Skin of body (tissue), 2 donors: ENCODE data around the gene FAM131B. TPM values are rescaled to one million over a fixed set of nuclear protein-coding genes. Genes with fewer than 3 reads are reported as not detected.
"Not testable (repeated sequence)": the region's sequence is repeated elsewhere in the genome, so short reads cannot be mapped to it uniquely, and the experiment has no call there.

Experiments used
- DNase-seq: peaks from one replicate; lab custom pipeline; 2025; lab: John Stamatoyannopoulos, UW
- total RNA-seq: library from RNA; depleted of rRNA; stranded (reverse); fragments of >200 nt; gene quantifications from one replicate; pipeline ENCODE4 v1.2.3, GENCODE V29; 2014

Gene FAM131B
- total RNA-seq: 0.59 TPM

DNA sequence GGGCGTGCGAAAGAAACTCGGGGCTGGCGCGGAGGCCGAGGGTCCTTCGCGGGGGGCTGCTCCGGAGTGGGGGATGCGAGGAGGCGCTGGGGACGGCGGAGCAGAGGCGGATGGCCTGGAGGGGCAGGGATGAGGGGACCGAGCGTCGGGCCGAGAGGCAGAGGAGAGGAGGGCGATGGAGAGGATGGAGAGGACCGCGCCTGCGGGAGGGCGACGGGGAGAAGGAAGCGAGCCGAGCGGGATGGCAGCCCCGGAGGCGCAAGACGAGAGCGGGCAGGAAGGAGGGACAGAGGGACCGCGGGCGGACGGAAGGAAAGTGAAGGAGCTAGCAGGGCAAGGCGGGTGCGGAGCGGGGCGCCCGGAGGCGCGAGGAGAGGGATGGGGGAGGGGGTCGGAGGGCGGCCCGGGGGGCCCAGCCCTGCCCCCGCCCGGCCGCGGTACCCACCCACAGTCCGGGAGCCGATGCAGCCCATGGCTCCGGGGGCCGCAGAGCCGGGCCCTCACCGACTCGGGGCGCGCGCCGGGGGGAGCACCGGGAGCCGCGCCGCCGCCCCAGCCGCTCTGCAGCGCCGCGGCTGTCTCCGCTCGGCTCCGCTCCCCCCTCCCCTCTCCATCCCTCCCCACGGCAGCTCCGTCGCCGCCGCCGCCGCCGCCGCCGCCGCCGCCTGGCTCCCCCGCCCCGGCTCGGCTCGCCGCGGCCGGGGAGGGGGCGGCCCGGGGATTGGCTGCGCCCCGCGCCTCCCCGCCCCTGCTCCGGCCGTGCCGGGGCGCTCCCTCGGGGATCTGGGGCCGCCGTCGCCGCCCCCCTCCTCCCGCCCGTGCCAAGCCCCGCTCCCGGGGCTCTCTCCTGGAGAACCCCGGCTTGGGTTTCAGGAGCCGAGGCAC lies at the start of gene FAM131B:
Gene FAM131B, minus strand, starts transcription at position 583 of the 885 bp plus-strand sequence. Its CDS starts 110 bp downstream, at position 473.
- DNase-seq: no peak

DNA sequence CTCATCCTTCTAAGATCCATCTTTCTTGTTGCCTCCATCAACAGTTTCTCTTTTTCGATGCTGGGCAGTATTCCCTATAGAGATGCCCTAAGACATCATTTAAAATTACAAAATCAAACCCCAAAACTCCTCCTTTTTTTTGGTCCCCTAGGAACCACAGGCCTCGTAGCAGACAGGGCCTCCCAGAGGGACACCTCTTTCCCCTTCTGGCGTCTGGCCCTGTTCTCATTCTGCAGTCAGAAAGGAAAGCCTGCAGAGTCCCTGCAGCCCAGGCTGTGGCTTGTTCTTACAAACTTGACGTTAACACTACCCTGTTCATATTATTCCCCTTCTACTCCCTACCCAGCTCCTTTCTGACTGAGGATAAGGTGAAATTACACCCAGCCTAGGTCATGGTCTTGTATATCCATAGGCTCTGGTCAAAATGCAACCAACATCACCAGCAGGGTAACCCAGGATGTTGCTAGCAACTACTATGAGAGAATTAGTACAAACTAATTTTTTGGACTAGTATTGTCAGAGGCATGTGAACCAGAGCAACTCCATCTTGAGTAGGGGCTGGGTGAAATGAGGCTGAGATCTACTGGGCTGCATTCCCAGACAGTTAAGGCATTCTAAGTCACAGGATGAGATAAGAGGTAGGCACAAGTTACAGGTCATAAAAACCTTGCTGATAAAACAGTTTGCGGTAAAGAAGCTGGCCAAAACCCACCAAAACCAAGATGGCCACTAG lies 49.6 kb upstream of the FAM131B start:
- no peak for DNase-seq

DNA sequence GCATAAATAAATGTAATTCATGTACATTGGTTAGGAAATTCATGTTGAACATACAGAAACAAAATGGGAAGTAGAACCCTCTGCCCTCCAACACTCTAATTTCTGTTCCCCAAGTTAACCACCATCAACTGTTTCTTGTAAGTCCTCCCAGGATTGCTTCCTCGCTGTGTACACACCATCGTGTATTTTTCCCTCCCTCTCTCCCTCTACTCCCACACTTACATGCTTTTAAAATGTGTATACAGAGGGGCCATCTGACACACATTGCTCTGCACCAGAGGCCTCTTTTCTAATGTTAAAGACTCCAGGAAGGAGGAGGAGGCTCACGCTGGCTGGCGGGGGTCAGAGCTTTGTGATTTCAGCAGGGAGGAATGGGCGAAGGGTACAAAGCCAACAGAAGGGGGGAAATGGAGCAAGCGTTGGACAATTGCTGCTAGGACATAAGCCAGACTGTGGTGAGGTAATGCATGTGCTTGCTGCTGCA lies 48.0 kb upstream of the FAM131B start:
- DNase-seq: peak; percentile 82

DNA sequence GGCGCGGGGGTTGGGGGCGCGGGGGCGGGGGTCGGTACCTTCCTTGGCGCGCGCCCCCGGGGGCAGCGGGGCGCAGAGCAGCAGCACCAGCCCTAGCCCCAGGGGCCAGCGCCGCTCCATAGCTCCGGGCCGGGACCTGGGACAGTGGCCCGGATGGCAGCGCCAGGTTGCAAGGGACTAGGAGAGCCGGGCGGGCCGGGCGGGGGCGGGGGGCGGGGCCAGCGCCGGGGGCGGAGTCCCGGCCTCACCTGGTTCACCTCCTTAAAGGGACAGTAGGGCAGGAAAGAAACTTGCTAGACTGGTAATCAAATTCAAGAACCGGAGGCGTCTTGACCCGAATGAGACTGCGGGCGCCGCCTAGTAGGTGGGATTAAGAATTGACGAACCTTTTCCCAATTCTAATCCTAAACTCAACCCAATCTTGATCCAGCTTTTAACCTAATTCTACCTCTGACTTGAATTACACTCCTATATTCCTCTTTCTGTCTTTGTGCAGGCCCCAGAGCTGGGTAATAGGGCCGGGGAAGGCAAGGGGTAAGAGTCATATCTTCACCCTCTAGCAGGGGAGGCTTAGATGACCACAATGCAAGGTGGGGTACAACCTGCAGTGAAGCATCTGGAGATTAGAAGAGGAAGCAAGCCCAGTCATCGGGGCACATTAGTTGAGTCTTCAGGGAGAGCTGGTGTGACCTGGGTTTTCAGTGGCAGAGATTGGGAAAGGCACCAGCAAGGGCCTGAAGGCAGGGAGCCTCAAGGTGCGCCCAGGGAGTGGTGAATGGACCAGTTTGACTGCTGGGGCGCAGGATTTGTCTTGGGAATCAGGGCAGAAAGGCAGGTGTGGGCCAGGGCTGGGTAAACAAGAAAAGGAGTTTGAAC lies 46.4 kb upstream of the FAM131B start, which contains the start of gene EPHA1:
Gene EPHA1, minus strand, starts transcription at position 171 of the 876 bp plus-strand sequence. Its CDS starts 51 bp downstream, at position 120.
- no peak for DNase-seq

DNA sequence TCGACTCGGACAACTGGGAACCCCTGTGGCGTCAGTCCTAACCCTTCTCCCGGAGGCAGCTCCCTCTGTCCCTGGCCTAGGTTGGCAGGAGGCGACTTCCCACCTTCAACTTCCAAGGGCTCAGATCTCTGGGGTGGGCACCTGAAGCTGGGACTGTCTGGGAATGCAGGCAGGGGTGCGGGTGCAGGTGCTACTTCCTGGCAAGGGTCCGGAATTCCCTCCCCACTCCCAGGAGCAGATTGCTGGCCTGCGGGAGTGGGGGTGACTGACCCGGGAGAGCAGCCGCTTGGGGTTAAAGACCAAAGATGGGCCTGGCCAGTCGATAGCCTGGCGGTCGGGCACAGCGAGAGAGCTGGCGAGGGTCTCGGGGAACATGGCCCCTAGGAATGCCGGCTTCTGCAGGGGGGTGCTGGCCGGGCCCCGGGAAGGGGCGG lies 45.8 kb upstream of the FAM131B start:
- no peak for DNase-seq

DNA sequence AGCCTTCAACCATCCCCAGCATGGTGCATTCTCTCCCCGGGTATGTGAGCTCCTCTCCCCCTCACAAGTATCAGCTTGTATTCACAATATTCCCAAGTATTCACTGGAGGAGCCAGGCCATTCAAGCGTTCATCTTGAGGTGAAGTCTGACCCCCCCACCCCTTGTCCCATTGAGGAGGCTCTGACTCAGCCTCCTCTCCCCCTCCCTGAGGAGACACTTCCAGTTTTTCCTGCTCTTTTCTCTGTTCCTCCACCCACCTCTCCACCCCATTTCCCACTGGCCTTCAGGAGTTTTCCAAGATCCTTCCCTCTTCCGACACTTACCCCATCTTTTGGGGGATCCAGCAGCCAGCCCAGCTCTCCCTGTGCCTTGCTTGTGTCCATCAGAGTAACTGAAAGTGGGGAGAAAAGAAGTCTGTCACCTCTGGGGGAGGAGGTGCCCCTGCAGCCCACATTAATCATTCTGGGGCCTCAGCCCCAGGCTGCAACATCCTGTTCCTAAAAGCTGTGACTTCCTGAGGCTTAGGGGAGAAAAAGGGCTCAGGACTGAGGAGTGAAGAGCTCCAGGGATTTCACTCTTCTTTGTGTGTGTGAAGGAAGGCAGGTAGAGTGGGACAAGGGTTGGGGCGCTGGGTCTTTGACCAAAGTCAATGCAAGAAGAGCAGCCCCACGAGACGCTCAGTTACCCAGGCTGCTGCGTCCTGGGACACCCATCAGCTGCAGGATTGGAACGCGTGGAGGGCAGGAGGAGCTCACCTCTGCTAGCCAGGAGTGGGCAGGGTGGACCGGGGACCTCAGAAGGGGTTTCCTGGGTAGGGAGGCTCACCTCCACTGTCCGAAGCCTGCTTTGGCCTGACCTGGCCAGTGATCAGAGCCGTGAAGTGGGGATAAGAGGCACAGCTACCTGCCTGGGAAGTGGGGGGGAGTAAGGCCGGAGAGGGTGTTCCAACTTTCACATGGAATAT lies 45.1 kb upstream of the FAM131B start:
- DNase-seq: no peak

DNA sequence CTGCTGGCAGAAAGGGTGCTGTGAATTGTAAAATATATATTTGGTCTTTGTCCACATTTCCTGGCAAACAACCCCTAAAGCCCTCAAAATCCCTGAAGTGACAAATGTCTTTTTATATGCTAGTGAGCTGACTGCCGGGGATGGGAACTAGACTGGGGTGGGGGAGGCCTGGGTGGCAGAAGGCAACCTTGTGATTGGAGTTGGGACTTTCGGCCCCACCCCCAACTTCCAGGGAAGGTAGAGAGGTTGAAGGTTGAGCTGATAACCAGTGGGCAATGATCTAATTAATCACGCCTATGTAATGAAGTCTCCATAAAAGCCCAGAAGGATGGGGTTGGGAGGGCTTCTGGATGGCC lies 43.5 kb upstream of the FAM131B start:
- DNase-seq: no peak

DNA sequence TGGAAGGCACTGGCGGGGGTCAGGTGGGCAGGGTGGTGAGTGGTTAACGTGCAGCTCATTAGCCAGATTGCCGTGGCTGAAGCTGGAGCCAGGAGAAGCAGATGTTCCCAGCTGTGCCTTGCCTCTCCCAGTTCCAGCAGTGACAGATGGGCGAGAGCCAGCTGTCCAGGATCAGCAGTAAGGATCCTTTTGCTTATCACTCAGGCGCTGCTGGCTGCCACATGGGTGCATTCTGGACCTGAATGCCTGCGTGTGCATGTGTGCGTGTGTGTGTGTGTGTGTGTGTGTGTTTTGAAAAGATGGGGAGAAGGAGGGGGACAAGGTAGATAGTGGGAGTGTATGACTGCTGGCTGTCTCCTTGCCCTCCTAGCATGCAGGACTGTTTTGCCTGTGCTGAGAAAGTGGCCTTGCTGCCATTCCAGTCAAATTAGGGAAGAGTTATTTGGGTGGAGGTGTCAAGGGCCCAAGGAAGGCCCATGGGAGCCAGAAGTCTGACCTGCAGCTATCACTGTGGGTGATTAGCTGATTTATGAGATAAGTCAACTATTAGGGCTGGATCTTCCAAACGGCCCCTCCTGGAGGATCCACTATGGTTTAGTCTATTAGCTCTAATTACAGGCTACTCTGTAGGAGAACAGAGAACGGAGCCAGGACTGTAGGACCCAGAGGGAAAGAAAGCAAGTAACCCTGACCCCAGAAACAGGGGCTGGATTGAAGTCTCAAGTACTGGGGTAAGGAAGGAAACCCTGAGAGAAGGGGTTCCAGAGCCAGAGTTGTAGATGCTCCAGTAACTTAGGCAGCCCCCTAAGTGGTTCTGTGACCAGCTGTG lies 42.9 kb upstream of the FAM131B start:
- no peak for DNase-seq

DNA sequence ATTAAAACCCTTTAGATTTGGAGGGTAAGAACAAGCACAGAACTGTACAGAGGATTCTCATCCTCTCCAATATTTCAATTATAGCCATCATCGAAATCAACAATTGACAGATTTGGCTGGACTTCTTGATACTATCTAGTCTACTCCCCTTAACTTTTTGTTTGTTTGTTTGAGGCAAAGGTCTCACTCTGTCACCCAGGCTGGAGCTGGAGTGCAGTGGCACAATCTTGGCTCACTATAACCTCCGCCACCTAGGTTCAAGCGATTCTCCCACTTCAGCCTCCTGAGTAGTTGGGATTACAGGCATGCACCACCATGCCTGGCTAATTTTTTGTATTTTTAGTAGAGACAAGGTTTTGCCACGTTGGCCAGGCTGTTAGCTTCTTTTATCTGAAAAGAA lies 39.7 kb upstream of the FAM131B start:
- DNase-seq: not testable (repeated sequence)

DNA sequence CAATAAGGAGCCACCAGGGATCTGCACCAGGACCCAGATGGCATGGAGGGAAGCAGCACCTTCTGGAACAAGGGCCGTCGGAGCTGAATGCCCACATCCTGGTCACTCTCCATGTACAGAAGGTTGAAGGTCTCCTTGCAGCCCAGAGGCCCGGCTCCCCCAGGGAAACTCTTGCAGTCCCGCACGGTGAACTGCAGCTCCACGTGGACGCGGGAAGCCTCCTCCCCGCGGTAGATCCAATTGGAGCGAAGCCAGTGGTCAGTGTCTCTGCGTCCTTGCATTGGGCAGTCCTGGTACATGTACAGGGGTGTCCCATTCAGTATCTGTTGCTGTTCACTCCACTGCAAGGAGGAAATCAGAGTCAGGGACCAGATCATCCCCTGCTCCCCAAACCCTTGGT lies 38.8 kb upstream of the FAM131B start:
- DNase-seq: no peak

DNA sequence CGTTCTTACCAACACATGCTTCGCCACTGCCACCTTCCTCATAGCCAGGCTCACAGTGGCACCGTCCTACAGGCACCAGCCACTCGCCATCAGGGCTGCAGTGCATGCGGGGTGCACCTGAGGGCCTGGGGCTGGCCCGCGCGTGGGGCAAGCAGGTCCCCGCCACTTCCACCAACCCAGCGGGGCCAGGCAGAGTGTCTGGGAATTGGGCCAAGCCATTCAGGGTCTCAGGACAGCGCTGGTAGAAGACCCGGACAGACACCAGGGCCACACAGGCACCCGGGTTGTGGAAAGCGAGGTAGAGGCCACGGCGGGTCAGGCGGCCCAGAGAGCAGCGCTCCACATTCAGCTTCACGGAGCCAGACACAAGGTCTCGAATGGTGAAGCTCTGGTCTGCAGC lies 37.1 kb upstream of the FAM131B start:
- no peak for DNase-seq

DNA sequence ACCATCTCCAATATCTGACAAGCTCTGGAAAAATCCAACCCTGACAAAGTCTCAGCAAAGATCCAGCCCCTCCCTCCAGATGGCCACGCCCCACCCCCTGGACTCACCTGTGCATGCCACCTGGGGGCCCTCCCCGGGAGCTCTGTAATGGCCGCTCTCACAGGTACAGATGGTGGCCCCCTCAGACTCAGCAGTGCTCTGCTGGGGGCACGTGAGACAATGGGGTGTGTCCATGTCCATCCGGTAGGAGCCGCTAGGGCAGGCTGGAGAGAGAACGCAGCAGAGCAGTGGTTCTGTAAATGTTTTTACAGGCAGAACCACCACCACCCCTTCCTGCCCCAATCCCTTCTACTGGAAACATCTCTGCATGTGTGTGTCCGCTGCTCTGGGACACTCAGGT lies 36.6 kb upstream of the FAM131B start:
- DNase-seq: no peak

DNA sequence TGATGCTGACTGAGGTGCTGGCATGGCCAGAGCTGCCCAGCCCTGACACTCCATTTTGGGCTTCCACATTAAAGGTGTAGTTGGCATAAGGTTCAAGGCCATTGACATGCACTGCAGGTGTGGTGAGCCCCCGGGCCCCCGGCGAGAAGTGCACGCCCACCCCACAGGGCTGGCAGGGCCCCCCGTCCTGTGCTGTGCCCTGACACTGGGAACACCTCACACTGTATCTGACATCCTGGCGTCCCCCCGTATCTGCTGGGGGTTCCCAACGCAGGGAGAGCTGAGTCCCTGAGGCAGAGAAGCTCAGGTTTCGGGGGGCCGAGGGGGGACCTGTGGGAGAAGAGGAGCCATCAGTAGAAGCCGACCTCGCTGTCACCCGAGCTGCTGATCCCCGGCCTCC lies 36.1 kb upstream of the FAM131B start:
- no peak for DNase-seq

DNA sequence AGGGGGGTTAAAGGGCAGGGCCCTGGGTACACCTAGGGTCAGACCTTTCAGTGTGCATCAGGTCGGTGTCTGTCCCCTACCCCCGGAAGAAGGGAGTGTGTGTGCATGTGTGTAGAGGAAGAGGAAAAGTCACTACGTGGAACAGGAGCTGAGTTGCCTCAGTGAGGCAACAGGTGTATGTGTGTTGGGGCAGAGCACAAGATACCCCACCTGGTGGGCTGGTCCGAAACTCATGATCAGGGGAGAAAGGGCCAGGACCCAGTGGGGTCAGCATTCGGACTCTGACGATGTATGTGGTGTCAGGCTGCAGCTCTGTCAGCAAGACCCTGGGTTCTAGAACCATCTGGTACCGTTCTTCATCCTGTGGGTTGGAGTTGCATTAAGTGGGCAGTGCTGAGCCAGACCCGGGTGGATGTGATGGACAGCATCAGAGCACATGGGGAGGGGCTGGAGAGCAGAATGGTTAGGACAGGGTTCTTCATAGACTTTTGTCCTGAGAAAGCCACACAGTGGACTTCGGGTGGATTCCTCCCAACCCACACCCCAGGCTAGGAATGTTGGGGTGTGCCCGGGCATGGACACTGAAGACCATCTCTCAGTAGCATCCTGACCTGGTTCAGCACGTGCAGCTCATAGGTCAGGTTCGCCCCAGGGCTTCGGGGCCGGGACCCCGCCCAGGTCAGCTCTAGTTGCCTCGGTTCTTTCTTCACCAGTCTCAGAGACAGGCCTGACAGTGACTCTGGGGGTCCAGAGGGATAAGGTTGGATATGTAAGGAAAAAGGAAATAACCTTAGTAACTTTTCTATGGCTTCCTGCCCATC lies 35.4 kb upstream of the FAM131B start:
- no peak for DNase-seq

DNA sequence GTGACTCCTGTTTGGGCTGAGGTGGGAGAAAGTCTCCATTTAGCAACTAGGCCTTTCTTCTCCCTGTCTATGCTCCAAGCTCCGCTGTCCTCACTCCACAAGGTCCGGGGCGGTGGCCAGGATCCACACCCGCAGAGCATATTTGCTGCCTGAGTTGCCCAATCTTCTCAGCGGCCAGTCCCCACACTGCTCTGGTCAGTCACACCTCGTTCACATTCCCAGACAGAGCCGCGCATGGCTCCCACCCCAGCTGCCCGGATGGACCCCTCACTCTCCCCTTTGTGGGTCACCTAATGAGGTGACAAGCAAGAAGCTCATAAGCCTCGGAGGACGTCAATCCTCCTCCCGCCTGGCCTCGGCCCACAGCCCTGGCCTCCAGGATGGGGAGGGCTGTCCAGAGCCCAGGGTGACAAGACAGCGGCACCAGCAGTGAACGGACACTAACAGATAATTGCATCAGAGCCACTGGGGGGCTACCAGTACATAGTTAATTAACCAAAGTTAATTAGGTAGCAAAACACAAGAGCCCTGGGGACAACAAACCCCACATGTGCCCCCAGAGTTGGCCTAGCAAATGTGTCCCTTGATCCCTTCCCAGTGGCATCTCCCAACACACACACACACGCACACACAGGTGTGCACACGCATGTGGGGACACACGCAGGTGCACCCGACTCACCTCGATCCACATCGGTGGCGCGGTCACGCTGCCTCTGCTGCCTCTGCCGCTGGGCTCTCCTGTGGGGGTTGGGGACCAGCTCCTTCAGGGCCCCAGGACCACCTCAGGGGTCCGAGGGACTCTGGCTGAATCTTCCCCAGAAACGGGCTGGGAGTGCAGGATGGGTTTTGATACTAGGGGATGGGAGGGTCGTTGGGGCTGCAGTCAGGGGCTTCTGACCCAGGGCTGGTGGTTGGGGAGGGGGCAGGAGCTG lies 34.4 kb upstream of the FAM131B start:
- DNase-seq: no peak

DNA sequence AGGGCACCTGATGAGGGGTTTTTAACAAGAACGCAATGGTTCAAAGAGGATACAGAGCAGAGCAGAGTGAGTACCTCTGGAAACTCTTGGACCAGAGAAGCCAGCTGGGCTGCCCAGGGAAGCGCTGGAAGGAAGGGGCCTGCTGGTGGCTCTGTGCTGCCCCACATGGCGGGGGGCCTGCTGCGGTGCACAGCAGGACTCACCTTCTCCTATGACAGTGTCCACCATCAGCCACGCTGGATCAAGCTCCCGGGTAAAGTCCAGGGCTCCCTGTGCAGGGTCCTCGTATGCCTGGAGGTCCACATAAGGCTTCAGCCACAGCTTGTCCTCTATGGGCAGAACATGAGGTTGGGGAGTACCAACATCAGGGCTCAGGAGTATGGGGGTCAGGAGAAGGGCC lies 33.7 kb upstream of the FAM131B start:
- no peak for DNase-seq
